Mucosa of descending colon (tissue), 3 donors: Measurements from ENCODE around the gene MYO1F. TPM values are rescaled to one million over a fixed set of nuclear protein-coding genes. Genes with fewer than 3 reads are reported as not detected.

Source experiments
- ATAC-seq: fragments of 200-7000 bp; cut with Tn5 transposase; one replicate; pipeline ENCODE4 v1.9.1; 2020; ENCODE audit warnings: mild to moderate bottlenecking, moderate library complexity
- DNase-seq, 3 donors: peaks; one replicate each; pipeline ENCODE4 v3.0.0-alpha.2; 2020
- H3K36me3 ChIP-seq: fragments of 200-600 bp; one replicate; pipeline ENCODE4 v1.8.0; 2021; ENCODE audit warnings: low read depth, mild to moderate bottlenecking
- H3K4me1 ChIP-seq: fragments of 200-600 bp; one replicate; pipeline ENCODE4 v1.8.0; 2021; ENCODE audit warnings: low read depth, mild to moderate bottlenecking
- H3K4me3 ChIP-seq: fragments of 200-600 bp; one replicate; pipeline ENCODE4 v1.8.0; 2021; ENCODE audit warnings: mild to moderate bottlenecking
- H3K9me3 ChIP-seq: fragments of 200-600 bp; one replicate; pipeline ENCODE4 v1.8.0; 2021; ENCODE audit warnings: mild to moderate bottlenecking
- intact Hi-C, 2 donors: fragments of 100-400 bp; cut with DNase I in 1 of 2; cut with micrococcal nuclease in 1 of 2; formaldehyde crosslinking; loops; one replicate each; pipeline versions ENCODE4 v1.11.0 to v1.11.1; 2022; cut with DNase I, micrococcal nuclease
- total RNA-seq, 3 donors: library from RNA; stranded (reverse); fragmentation: NEBNext Ultra II Directional in 2 of 3; extraction: Animal tissue kit (Norgen Biotek cat#: 25700) in 2 of 3; gene quantifications; one replicate each; pipeline versions ENCODE4 v1.2.1 to v1.2.4, GENCODE V29; 2021 to 2023
- TF ChIP-seq, protein P1 (sequence below): fragments of 200-600 bp; IDR thresholded peaks from one replicate; pipeline ENCODE4 v1.8.0; 2022; ENCODE audit warnings: antibody characterized with exemption, mild to moderate bottlenecking
- donor health status: DM: no; HTN: no; CAD: no; lungs with moderate emphysema.
- donor health status: DM: no; HTN: no; CAD: no.
- donor health status: DM: no; HTN: yes; CAD: no.

MYO1F gene
- total RNA-seq, 3 donors from 2014 or later = 8.5 to 26.5 (median 21.0) TPM

DNA sequence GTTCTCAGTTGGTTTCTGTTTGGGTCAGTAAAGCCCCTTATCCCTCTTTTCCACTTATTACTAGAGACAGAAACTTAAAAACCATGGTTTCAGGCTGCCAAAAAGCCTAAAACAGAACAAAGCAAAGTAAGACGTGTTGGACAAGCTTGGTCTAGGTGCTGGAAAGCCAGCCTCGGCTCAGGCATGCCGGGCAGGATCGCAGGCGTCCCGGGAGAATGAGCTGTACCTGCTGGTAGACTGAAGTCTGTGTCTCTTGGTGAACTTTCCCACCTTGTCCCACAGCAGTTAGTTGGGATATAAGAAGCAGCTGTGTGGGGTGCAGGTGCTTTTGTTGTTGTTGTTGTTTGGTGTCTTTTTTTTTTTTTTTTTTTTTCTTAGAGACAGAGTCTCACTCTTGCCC lies 95.6 kb downstream of the MYO1F start:
- peaks cover 14% of the 10 kb centered on the region for H3K36me3 ChIP-seq

DNA sequence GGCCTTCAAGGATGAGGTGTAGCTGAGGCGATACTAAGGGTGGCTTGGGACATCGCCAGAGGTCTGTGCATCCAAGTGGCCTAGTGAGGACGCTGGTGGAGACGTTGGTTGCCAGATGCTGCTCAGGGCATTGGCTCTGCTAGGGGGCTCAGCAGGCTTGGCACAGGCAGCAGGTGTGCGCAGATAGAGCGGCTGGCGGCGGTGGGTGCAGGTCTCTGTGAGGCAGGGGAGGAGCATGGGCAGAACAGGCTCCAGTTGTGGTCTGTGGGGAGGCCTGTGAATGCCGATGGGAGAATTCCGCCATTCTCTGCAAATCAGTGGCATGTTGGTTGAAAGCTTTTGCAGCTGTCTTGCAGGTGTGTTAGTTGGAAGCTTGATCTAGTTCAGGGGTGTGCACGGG lies 96.0 kb downstream of the MYO1F start:
- intact Hi-C loops = loop anchor here in 1 of 2 donors (10.0 kb wide), 1 partner anchor 126 kb away; no protein-coding TSS in a partner anchor
- ATAC-seq (no peak), DNase-seq (no peak)
- Histone ChIP-seq H3K4me3 (no peak overlapping the region), H3K9me3 (no peaks in the 10 kb centered on the region), H3K4me1 (no peaks in the 10 kb centered on the region), H3K36me3 (peaks cover 10% of the 10 kb centered on the region)
- TF ChIP-seq, protein P1, sequence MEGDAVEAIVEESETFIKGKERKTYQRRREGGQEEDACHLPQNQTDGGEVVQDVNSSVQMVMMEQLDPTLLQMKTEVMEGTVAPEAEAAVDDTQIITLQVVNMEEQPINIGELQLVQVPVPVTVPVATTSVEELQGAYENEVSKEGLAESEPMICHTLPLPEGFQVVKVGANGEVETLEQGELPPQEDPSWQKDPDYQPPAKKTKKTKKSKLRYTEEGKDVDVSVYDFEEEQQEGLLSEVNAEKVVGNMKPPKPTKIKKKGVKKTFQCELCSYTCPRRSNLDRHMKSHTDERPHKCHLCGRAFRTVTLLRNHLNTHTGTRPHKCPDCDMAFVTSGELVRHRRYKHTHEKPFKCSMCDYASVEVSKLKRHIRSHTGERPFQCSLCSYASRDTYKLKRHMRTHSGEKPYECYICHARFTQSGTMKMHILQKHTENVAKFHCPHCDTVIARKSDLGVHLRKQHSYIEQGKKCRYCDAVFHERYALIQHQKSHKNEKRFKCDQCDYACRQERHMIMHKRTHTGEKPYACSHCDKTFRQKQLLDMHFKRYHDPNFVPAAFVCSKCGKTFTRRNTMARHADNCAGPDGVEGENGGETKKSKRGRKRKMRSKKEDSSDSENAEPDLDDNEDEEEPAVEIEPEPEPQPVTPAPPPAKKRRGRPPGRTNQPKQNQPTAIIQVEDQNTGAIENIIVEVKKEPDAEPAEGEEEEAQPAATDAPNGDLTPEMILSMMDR = no peak

More for the DNA sequence above, 95.6 kb downstream of the MYO1F start:
- Histone ChIP-seq H3K4me1 (no peaks in the 10 kb centered on the region), H3K4me3 (no peak overlapping the region), H3K9me3 (no peaks in the 10 kb centered on the region)
- TF ChIP-seq, protein P1 = no peak
- intact Hi-C loops = loop anchor here in 1 of 2 donors (10.0 kb wide), 1 partner anchor 127 kb away; no protein-coding TSS in a partner anchor
- ATAC-seq (no peak), DNase-seq (no peak)

DNA sequence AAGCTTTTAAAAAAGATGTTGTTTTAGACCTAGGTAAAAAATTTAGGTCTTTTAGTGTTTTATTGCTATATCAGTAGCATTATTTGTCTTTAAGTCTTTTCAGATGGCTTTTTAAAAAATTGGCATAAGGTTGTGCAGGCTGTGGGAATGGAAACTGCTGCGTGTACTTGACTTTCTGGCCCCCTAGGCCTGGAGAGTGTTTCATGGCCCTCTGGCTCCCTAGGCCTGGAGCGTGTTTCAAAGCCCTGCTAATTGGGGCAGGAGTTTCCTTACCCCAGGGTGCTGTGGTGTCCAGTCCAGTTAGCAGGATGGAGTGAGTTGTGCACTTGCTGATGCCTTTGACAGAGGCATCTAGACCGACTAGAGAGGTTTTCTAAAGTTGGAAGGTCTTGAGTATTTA lies 98.6 kb downstream of the MYO1F start:
- DNase-seq (no peak), ATAC-seq (no peak)
- TF ChIP-seq, protein P1 = no peak
- no peak overlapping the region for H3K4me3 ChIP-seq
- H3K36me3 ChIP-seq = peaks cover 5% of the 10 kb centered on the region
- H3K9me3 ChIP-seq = no peaks in the 10 kb centered on the region
- intact Hi-C loops = no loop called here
- no peaks in the 10 kb centered on the region for H3K4me1 ChIP-seq

DNA sequence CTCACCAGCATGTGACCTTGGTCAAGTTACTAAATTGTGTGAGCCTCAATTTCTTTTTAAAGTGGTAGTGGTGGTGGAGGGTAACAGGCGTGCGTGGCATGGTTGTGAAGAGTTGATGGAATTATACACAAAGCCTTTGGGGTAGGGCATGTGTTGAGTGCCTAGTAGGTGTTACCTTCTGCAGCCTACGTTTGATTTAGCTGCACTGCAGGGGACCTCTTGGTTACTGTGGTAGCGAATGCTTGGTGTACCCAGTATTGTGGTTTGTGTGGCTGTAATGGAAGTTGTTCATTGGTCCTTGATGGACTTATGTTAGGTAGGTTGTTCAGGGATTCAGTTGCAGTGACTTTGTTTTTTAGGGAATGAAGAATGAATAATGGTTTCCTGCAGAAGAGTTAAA lies 99.4 kb downstream of the MYO1F start:
- peaks cover 5% of the 10 kb centered on the region for H3K36me3 ChIP-seq
- ATAC-seq (no peak), DNase-seq (no peak)
- no peaks in the 10 kb centered on the region for H3K9me3 ChIP-seq
- no peak overlapping the region for H3K4me3 ChIP-seq
- no peaks in the 10 kb centered on the region for H3K4me1 ChIP-seq
- TF ChIP-seq, protein P1 = no peak
- intact Hi-C loops = no loop called here

DNA sequence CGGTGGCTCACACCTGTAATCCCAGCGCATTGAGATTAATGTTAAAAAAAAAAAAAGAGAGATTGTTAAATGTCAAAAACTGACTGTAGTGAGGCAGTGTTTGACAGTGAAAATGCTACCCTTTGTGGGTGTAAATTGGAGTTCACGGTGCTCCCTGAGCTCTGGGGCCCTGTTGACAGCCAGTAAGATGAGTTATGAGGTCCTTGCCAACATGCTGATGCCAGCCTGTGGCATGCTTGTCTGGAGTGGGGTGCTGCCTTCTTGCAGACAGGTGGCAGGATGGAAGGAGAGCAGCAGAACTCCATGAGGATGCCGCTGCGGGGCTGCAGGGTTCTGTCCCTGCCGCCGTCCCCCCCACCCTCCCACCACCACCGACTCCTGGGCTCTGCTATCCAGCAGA lies 100.7 kb downstream of the MYO1F start:
- Histone ChIP-seq H3K36me3 (peaks cover 5% of the 10 kb centered on the region), H3K9me3 (no peaks in the 10 kb centered on the region), H3K4me1 (no peaks in the 10 kb centered on the region), H3K4me3 (no peak overlapping the region)
- no peak for ATAC-seq
- intact Hi-C loops = no loop called here
- TF ChIP-seq, protein P1 = no peak
- DNase-seq = no peak

DNA sequence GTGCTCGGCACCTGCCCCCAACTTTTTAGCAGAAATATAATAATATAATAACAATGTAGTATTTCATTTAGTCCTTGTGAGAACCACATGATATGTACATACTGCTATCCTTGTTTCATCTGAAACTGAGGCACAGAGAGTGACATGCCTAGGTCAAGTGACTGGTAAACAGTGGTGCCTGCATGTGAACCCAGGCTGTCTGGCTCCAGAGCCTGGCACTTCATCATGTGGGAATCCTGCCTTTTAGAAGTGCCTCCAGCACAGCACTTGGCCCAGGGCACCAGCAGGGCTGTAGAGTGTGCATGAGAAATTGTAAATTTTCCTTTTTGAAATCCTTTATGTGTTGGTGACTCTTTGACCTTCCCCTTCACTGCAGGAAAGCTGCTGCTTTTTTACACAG lies 102.2 kb downstream of the MYO1F start:
- no peaks in the 10 kb centered on the region for H3K9me3 ChIP-seq
- intact Hi-C loops = no loop called here
- ATAC-seq = no peak
- no peak overlapping the region for H3K4me3 ChIP-seq
- no peak for DNase-seq
- H3K4me1 ChIP-seq = no peaks in the 10 kb centered on the region
- TF ChIP-seq, protein P1 = no peak
- H3K36me3 ChIP-seq = peaks cover 5% of the 10 kb centered on the region
